Stimulated activated CD4-positive, alpha-beta T cell treated with anti-CD3 and anti-CD28 coated beads, Interleukin-1b, Interleukin-23, amount 100 ng/mL, for 24 hours (primary cell): ENCODE measurements around the gene CHPF2.

Experiments
- DNase-seq, 4 experiments: peaks; one replicate each; pipeline ENCODE4 v3.0.0-alpha.2; 2020; ENCODE audit warnings: low read depth in 4 of 4, low spot score in 1 of 4

CHPF2 gene

DNA sequence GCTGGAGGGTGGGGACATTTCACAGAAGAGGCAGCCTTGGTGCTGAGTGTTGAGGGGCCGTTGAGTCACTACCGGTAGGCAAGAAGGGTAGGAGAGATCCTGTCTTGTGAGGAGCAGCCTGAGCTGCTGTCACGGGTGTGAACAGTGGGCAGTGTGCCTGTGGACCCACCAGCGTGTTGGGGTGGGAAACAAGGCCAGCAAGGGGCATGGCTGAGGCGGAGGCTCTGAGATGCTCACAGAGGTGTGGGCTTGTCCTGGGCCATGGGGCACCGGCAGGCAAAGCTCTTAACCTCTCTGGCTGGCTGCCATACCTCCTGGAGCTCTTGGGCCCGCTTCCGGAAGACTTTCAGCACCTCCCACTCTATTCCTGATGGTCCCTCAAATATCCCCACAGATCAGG is 49.8 kb downstream of the CHPF2 start:
- no peak for DNase-seq

DNA sequence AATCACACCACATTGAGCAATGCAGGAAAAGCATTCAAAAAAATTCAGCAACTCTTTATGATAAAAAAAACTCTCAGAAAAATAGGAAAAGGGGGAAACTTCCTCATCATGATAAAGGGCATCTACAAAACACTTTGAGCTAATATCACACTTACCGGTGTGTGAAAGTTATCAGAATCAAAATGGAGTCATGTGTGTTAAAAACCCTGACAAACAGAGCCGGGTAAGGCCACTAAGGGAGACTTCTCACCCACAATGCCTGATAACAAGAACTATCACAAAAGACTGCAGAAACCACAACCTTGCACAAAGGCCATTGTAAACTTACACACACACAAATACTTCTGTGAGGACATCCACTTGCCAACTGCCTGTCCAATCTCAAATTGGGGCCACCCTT is 51.0 kb downstream of the CHPF2 start:
- DNase-seq: no peak

DNA sequence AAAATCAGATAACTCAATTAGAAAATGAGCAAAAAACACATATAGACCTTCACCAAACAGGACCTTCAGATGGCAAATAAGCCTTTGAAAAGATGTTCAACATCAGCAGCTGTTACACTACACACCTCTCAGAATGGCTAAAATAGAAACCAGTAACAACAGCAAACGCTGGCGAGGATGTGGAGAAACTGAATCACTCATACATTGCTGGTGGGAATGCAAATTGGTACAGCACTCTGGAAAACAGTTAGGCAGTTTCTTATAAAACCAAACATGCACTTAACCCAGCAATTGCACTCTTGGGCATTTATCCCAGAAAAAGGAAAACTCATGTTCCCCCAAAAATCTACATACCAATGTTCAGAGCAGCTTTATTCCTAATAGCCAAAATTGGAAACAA is 53.9 kb downstream of the CHPF2 start:
- no peak for DNase-seq
